HCT116 (cell line): ENCODE measurements around the gene TSPOAP1. TPM values are rescaled to one million over a fixed set of nuclear protein-coding genes. Genes with fewer than 3 reads are reported as not detected.

Experiments
- ATAC-seq: fragments of 200-7000 bp; cut with Tn5 transposase; 2 replicates; pipeline ENCODE4 v1.9.1; 2020; ENCODE audit warnings: mild to moderate bottlenecking, moderate library complexity
- BruUV-seq: library from RNA; stranded (reverse); fragments of 400-500 nt; replicated peaks from 2 replicates; lab custom pipeline; 2021; lab: Mats Ljungman, UMichigan
- CTCF ChIA-PET: fragments of 300-600 bp; sonication (Branson Sonifier 250); formaldehyde crosslinking; loops from one replicate; lab custom pipeline; 2021; ENCODE audit warnings: antibody characterized with exemption; lab: Charles Lee
- POLR2A ChIA-PET: fragments of 300-600, 350-600 bp; sonication (Branson Sonifier 250); formaldehyde crosslinking; loops from one replicate; lab custom pipeline; 2021; ENCODE audit warnings: antibody characterized with exemption; lab: Charles Lee
- RAD21 ChIA-PET, 2 experiments: fragments of 300-600 bp; sonication (Branson Sonifier 250); formaldehyde crosslinking; loops; one replicate each; lab custom pipeline; 2023; ENCODE audit warnings: low total read pairs in 2 of 2; ENCODE audit not compliant: uncharacterized antibody in 2 of 2, unreplicated experiment in 2 of 2, low non-redundant PET in 1 of 2; lab: Charles Lee
- DNase-seq: peaks from one replicate; pipeline ENCODE4 v3.0.0-alpha.2; 2010; ENCODE audit warnings: low read depth, low spot score
- H2AFZ ChIP-seq: fragments of 200-600 bp; shearing (Covaris generic), sonication (generic); 2 replicates; pipeline ENCODE4 v1.6.1; 2017; ENCODE audit warnings: low read depth, mixed run types, mixed read lengths, antibody characterized with exemption, low read length; ENCODE audit not compliant: poor library complexity, severe bottlenecking
- H3K27ac ChIP-seq: 2 replicates; pipeline ENCODE4 v1.5.1; 2012; ENCODE audit warnings: low read depth, low read length
- H3K27me3 ChIP-seq: fragments of 200-600 bp; sonication (generic); 2 replicates; pipeline ENCODE4 v1.6.1; 2016; ENCODE audit warnings: mixed run types, low read length, mixed read lengths; ENCODE audit not compliant: insufficient read depth
- H3K36me3 ChIP-seq, 2 experiments: fragments of 200-500 bp in 1 of 2; fragments of 200-600 bp in 1 of 2; sonication (Bioruptor generic) in 1 of 2; sonication (generic) in 1 of 2; 2 replicates each; pipeline versions ENCODE4 v1.5.1 to v1.6.1; 2014 to 2016; ENCODE audit warnings: low read length in 2 of 2, inconsistent platforms in 1 of 2, mixed read lengths in 1 of 2, mixed run types in 1 of 2; ENCODE audit not compliant: insufficient read depth in 2 of 2, control insufficient read depth in 1 of 2
- H3K4me1 ChIP-seq, 2 experiments: fragments of 200-600 bp in 1 of 2; sonication (generic) in 1 of 2; 2 replicates each; pipeline versions ENCODE4 v1.5.1 to v1.6.1; 2012 to 2017; ENCODE audit warnings: low read length in 2 of 2, inconsistent platforms in 1 of 2, mild to moderate bottlenecking in 1 of 2, mixed read lengths in 1 of 2, mixed run types in 1 of 2, moderate library complexity in 1 of 2; ENCODE audit not compliant: insufficient read depth in 2 of 2, control insufficient read depth in 1 of 2
- H3K4me2 ChIP-seq: fragments of 200-600 bp; sonication (generic); 2 replicates; pipeline ENCODE4 v1.6.1; 2017; ENCODE audit warnings: mixed run types, low read length, mixed read lengths
- H3K4me3 ChIP-seq, 2 experiments: fragments of 200-600 bp in 1 of 2; sonication (generic) in 1 of 2; replicated peaks in 1 of 2; 2 replicates each; pipeline ENCODE4 v1.5.1; 2011 to 2016; ENCODE audit warnings: low read length in 2 of 2, control low read depth in 1 of 2, low read depth in 1 of 2, mild to moderate bottlenecking in 1 of 2, mixed read lengths in 1 of 2, mixed run types in 1 of 2
- H3K79me2 ChIP-seq: fragments of 200-600 bp; sonication (generic); 2 replicates; pipeline ENCODE4 v1.6.1; 2017; ENCODE audit warnings: mild to moderate bottlenecking, mixed run types, low read length, moderate library complexity, mixed read lengths; ENCODE audit not compliant: insufficient read depth
- H3K9ac ChIP-seq: fragments of 200-600 bp; sonication (generic); 2 replicates; pipeline ENCODE4 v1.6.1; 2016; ENCODE audit warnings: low read length, mixed read lengths
- H3K9me2 ChIP-seq: fragments of 200-600 bp; sonication (generic), shearing (Covaris generic); 2 replicates; pipeline ENCODE4 v1.6.1; 2017; ENCODE audit warnings: mixed run types, mild to moderate bottlenecking, moderate library complexity; ENCODE audit not compliant: insufficient read depth
- H3K9me3 ChIP-seq, 2 experiments: fragments of 200-500 bp in 1 of 2; fragments of 200-600 bp in 1 of 2; sonication (Bioruptor generic) in 1 of 2; sonication (generic) in 1 of 2; 2 replicates each; pipeline ENCODE4 v1.6.1; 2014 to 2017; ENCODE audit warnings: low read length in 2 of 2, mixed read lengths in 2 of 2, inconsistent platforms in 1 of 2, low read depth in 1 of 2, mild to moderate bottlenecking in 1 of 2, mixed run types in 1 of 2, moderate library complexity in 1 of 2; ENCODE audit not compliant: control insufficient read depth in 1 of 2, insufficient read depth in 1 of 2
- H4K20me1 ChIP-seq: fragments of 200-600 bp; sonication (generic), shearing (Covaris generic); 2 replicates; pipeline ENCODE4 v1.6.1; 2017; ENCODE audit warnings: mixed run types, mild to moderate bottlenecking, moderate library complexity; ENCODE audit not compliant: insufficient read depth
- CBX3 ChIP-seq: IDR thresholded peaks from 2 replicates; pipeline ENCODE4 v1.6.1; 2012; ENCODE audit warnings: low read depth
- CTCF ChIP-seq, 3 experiments: fragments of 200-600 bp in 1 of 3; sonication (generic) in 1 of 3; IDR thresholded peaks in 2 of 3; conservative IDR thresholded peaks in 1 of 3; 2 replicates each; pipeline ENCODE4 v1.5.1; 2012 to 2017; ENCODE audit warnings: low read depth in 2 of 3, low read length in 2 of 3, antibody characterized with exemption in 1 of 3, borderline replicate concordance in 1 of 3, control low read depth in 1 of 3, mild to moderate bottlenecking in 1 of 3, mixed read lengths in 1 of 3, mixed run types in 1 of 3, moderate library complexity in 1 of 3; ENCODE audit not compliant: insufficient read depth in 1 of 3
- EGR1 ChIP-seq: IDR thresholded peaks from 2 replicates; pipeline ENCODE4 v1.6.1; 2012; ENCODE audit warnings: low read depth
- FOSL1 ChIP-seq: IDR thresholded peaks from 2 replicates; pipeline ENCODE4 v1.6.1; 2012; ENCODE audit warnings: low read depth
- POLR2A ChIP-seq: IDR thresholded peaks from 2 replicates; pipeline ENCODE4 v1.7.0; 2011; ENCODE audit warnings: borderline replicate concordance; ENCODE audit not compliant: insufficient read depth, insufficient read length; ENCODE audit errors: extremely low read depth
- POLR2AphosphoS5 ChIP-seq: IDR thresholded peaks from 2 replicates; pipeline ENCODE4 v1.6.1; 2011; ENCODE audit warnings: mild to moderate bottlenecking, low read depth, low read length, moderate library complexity
- RAD21 ChIP-seq: IDR thresholded peaks from 2 replicates; pipeline ENCODE4 v1.6.1; 2012; ENCODE audit warnings: low read depth, mild to moderate bottlenecking
- REST ChIP-seq: IDR thresholded peaks from 2 replicates; pipeline ENCODE4 v1.6.1; 2012; ENCODE audit warnings: low read depth
- SIN3A ChIP-seq: IDR thresholded peaks from 2 replicates; pipeline ENCODE4 v1.6.1; 2012; ENCODE audit warnings: low read depth
- SP1 ChIP-seq: IDR thresholded peaks from 2 replicates; pipeline ENCODE4 v1.6.1; 2012; ENCODE audit warnings: low read depth
- SRF ChIP-seq: IDR thresholded peaks from 2 replicates; pipeline ENCODE4 v1.6.1; 2012; ENCODE audit warnings: low read depth
- TCF7L2 ChIP-seq: IDR thresholded peaks from 2 replicates; pipeline ENCODE4 v1.7.0; 2011; ENCODE audit warnings: borderline replicate concordance, inconsistent platforms; ENCODE audit not compliant: insufficient read depth, insufficient read length; ENCODE audit errors: extremely low read depth
- YY1 ChIP-seq: IDR thresholded peaks from 2 replicates; pipeline ENCODE4 v1.6.1; 2011; ENCODE audit warnings: low read length, low read depth, moderate library complexity, mild to moderate bottlenecking; ENCODE audit not compliant: insufficient replicate concordance; ENCODE audit errors: extremely low read depth
- ZFX ChIP-seq: fragments of 450-650 bp; IDR thresholded peaks from 2 replicates; pipeline ENCODE4 v1.6.1; 2017
- ZNF274 ChIP-seq: fragments of 200-500 bp; sonication (Bioruptor generic); IDR thresholded peaks from 2 replicates; pipeline ENCODE4 v1.6.1; 2014; ENCODE audit warnings: mild to moderate bottlenecking, low read depth, low read length, inconsistent platforms
- intact Hi-C: fragments of 100-400 bp; cut with micrococcal nuclease; formaldehyde crosslinking; loops from 2 replicates; pipeline ENCODE4 v1.10.0; 2022
- total RNA-seq: library from RNA; stranded (reverse); gene quantifications from one replicate; pipeline ENCODE4 v1.2.1, GENCODE V29; 2021; ENCODE audit not compliant: unreplicated experiment
- TF ChIP-seq, protein P1 (sequence below): IDR thresholded peaks from 2 replicates; pipeline ENCODE4 v1.6.1; 2012
- TF ChIP-seq, protein P2 (sequence below): IDR thresholded peaks from 2 replicates; pipeline ENCODE4 v1.6.1; 2011; ENCODE audit warnings: mild to moderate bottlenecking, low read length, moderate library complexity; ENCODE audit not compliant: insufficient replicate concordance; ENCODE audit errors: extremely low read depth

Gene TSPOAP1
- total RNA-seq, 1 experiment from 2014 or later = 0.27 TPM

GRCh38 chr17:58325289-58325726 is 3.3 kb downstream of the TSPOAP1 start:
- no peak for TF ChIP-seq RAD21
- TF ChIP-seq, protein P1, sequence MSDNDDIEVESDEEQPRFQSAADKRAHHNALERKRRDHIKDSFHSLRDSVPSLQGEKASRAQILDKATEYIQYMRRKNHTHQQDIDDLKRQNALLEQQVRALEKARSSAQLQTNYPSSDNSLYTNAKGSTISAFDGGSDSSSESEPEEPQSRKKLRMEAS = no peak
- no peak for TF ChIP-seq ZFX
- TF ChIP-seq, protein P2, sequence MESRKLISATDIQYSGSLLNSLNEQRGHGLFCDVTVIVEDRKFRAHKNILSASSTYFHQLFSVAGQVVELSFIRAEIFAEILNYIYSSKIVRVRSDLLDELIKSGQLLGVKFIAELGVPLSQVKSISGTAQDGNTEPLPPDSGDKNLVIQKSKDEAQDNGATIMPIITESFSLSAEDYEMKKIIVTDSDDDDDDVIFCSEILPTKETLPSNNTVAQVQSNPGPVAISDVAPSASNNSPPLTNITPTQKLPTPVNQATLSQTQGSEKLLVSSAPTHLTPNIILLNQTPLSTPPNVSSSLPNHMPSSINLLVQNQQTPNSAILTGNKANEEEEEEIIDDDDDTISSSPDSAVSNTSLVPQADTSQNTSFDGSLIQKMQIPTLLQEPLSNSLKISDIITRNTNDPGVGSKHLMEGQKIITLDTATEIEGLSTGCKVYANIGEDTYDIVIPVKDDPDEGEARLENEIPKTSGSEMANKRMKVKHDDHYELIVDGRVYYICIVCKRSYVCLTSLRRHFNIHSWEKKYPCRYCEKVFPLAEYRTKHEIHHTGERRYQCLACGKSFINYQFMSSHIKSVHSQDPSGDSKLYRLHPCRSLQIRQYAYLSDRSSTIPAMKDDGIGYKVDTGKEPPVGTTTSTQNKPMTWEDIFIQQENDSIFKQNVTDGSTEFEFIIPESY = no peak
- no peak for TF ChIP-seq FOSL1
- TF ChIP-seq REST = no peak
- TF ChIP-seq YY1 = no peak
- TF ChIP-seq SIN3A = no peak
- TF ChIP-seq SP1 = no peak
- TF ChIP-seq SRF = no peak
- no peak for TF ChIP-seq CTCF (IDR thresholded peaks at IDR 0.05 in 2 of 3, conservative IDR thresholded peaks at IDR 0.05 in 1 of 3; ENCODE audit: borderline replicate concordance in 1 of 3, insufficient read depth in 1 of 3, low read depth in 2 of 3, low read length in 2 of 3)
- TF ChIP-seq ZNF274 = no peak
- TF ChIP-seq POLR2A = no peak
- TF ChIP-seq EGR1 = no peak
- TF ChIP-seq POLR2AphosphoS5 = no peak
- no peak for TF ChIP-seq TCF7L2
- no peak for TF ChIP-seq CBX3
- peaks cover 3 to 9% of the 10 kb centered on the region in 2 experiments; a peak in 2 of 4 replicates for H3K4me1 ChIP-seq
- intact Hi-C loops = no loop called here
- CTCF ChIA-PET = interaction anchor here (1.2 to 3.5 kb wide), 2 partner anchors 8 to 9 kb away, joined by 3 to 16 read pairs; no protein-coding TSS in a partner anchor
- POLR2A ChIA-PET = no interaction called here
- DNase-seq (no peak), ATAC-seq (no peak)
- no peak overlapping the region for H3K4me3 ChIP-seq
- RAD21 ChIA-PET = interaction anchor here in 1 of 2 experiments (0.7 kb wide), 1 partner anchor 8 kb away, joined by 3 read pairs; no protein-coding TSS in a partner anchor
- H3K4me2 ChIP-seq = no peak overlapping the region
- no peaks in the 10 kb centered on the region for H4K20me1 ChIP-seq
- no peaks in the 10 kb centered on the region for H3K27me3 ChIP-seq
- no peaks in the 10 kb centered on the region for H3K9me2 ChIP-seq
- no TSS peak for BruUV-seq
- H2AFZ ChIP-seq = no peak overlapping the region
- no peaks in the 10 kb centered on the region for H3K9me3 ChIP-seq
- H3K9ac ChIP-seq = no peak overlapping the region
- H3K79me2 ChIP-seq = no peaks in the 10 kb centered on the region
- no peak overlapping the region for H3K27ac ChIP-seq
- no peaks in the 10 kb centered on the region for H3K36me3 ChIP-seq
